CD4-positive, alpha-beta memory T cell (primary cell): Measurements from ENCODE around the gene UNC119. TPM values are rescaled to one million over a fixed set of nuclear protein-coding genes. Genes with fewer than 3 reads are reported as not detected.

ENCODE experiments used
- CTCF ChIA-PET: fragments of 350-600 bp; sonication (Branson Sonifier 250); formaldehyde crosslinking; loops from one replicate; lab custom pipeline; 2021; ENCODE audit warnings: inconsistent platforms; ENCODE audit not compliant: partially characterized antibody; lab: Charles Lee
- POLR2A ChIA-PET: fragments of 350-600 bp; sonication (Branson Sonifier 250); formaldehyde crosslinking; loops from one replicate; lab custom pipeline; 2021; ENCODE audit not compliant: partially characterized antibody; lab: Charles Lee
- DNase-seq, 5 donors: peaks; one replicate each; pipeline versions ENCODE4 v3.0.0 to v3.0.0-alpha.2; 2020 to 2022; ENCODE audit warnings: mixed read lengths in 1 of 5
- H3K27ac ChIP-seq: one replicate; pipeline ENCODE4 v1.7.0; 2013; ENCODE audit warnings: low read depth, low read length
- H3K27me3 ChIP-seq: 2 replicates; pipeline ENCODE4 v1.7.0; 2013; ENCODE audit warnings: mild to moderate bottlenecking, low read length, moderate library complexity; ENCODE audit not compliant: insufficient read depth
- H3K36me3 ChIP-seq: 2 replicates; pipeline ENCODE4 v1.7.0; 2013; ENCODE audit warnings: mild to moderate bottlenecking, low read length, moderate library complexity; ENCODE audit not compliant: insufficient read depth
- H3K4me1 ChIP-seq: 2 replicates; pipeline ENCODE4 v1.7.0; 2013; ENCODE audit warnings: mild to moderate bottlenecking, low read length, moderate library complexity; ENCODE audit not compliant: insufficient read depth
- H3K4me3 ChIP-seq, 2 donors: one replicate each; pipeline ENCODE4 v1.7.0; 2013; ENCODE audit warnings: low read length in 2 of 2, mild to moderate bottlenecking in 1 of 2
- H3K9me3 ChIP-seq, 2 donors: one replicate each; pipeline ENCODE4 v1.7.0; 2013; ENCODE audit warnings: low read length in 2 of 2, control low read depth in 1 of 2; ENCODE audit not compliant: control insufficient read depth in 1 of 2
- H3K27ac Mint-ChIP-seq, 7 donors: one replicate each; pipeline ENCODE4 v1.8.0; 2020 to 2021; ENCODE audit warnings: mixed read lengths in 7 of 7, mild to moderate bottlenecking in 6 of 7, inconsistent platforms in 3 of 7, moderate library complexity in 3 of 7
- H3K27me3 Mint-ChIP-seq, 2 donors: one replicate each; pipeline ENCODE4 v1.8.0; 2020 to 2021; ENCODE audit warnings: mixed read lengths in 2 of 2
- H3K36me3 Mint-ChIP-seq, 2 donors: one replicate each; pipeline ENCODE4 v1.8.0; 2020 to 2021; ENCODE audit warnings: mixed read lengths in 2 of 2, inconsistent platforms in 1 of 2, mild to moderate bottlenecking in 1 of 2
- H3K4me1 Mint-ChIP-seq, 4 donors: one replicate each; pipeline ENCODE4 v1.8.0; 2020 to 2021; ENCODE audit warnings: mixed read lengths in 4 of 4, mild to moderate bottlenecking in 1 of 4
- H3K4me3 Mint-ChIP-seq, 8 donors: one replicate each; pipeline ENCODE4 v1.8.0; 2020 to 2021; ENCODE audit warnings: mixed read lengths in 8 of 8, mild to moderate bottlenecking in 7 of 8, moderate library complexity in 6 of 8, inconsistent platforms in 3 of 8
- H3K9me3 Mint-ChIP-seq, 8 donors: one replicate each; pipeline ENCODE4 v1.8.0; 2020 to 2021; ENCODE audit warnings: mixed read lengths in 8 of 8, mild to moderate bottlenecking in 5 of 8, inconsistent platforms in 3 of 8, moderate library complexity in 1 of 8
- intact Hi-C: fragments of 100-400 bp; cut with micrococcal nuclease; formaldehyde crosslinking; loops from one replicate; pipeline ENCODE4 v1.15.1; 2023
- polyA plus RNA-seq, 2 donors: library from polyadenylated mRNA; unstranded; fragments of 300-500 nt; fragmentation: Illumina TruSeq; gene quantifications; one replicate each; pipeline ENCODE4 v1.2.3, GENCODE V29; 2021
- total RNA-seq, 2 experiments: library from RNA; stranded (reverse); gene quantifications; one replicate each; pipeline ENCODE4 v1.2.3, GENCODE V29; 2021

The UNC119 gene
- total and polyA plus RNA-seq, 4 experiments from 2014 or later = 31.8 to 44.0 (median 39.2) TPM

DNA sequence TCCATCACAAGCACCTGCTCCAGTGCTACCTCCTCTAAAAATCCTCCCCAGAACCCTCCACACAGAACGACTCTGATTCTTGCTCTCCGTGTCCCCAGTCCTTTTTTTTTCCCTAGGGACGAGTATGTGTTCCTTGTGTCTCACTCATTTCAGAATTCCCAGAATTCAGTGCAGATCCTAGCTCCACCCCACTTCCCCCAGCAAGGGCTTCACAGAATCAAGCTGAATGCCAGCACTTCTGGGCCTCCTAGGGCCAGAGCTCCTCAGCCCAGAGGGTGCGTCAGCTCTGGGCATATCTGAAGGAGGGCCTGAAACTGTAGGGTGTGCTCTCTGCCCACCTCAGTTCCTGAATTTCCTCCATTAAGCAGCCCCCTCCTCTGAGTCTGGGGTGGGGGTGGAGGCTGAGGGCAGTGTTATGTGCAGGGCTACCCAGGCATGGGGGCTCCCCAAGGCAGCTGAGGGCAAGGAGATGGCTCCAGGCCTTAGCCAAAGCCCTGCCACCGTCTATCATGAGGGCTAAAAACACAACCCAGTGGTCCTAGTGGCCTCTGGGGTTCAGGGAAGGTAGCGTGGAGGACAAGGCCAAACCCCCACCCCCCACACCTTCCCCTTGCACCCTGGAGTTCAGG lies 6.5 kb downstream of the UNC119 start:
- no peak overlapping the region for H3K4me3 Mint-ChIP-seq
- H3K9me3 ChIP-seq = no peaks in the 10 kb centered on the region
- peaks cover 30 to 41% (median 33%) of the 10 kb centered on the region in 4 donors for H3K4me1 Mint-ChIP-seq
- POLR2A ChIA-PET = interaction anchor here (5.9 kb wide), 1 partner anchor 25 kb away, joined by 48 read pairs; the partner anchor contains the start of gene PIGS
- CTCF ChIA-PET = interaction anchor here (0.6 to 0.7 kb wide), 2 partner anchors 23 to 67 kb away, joined by 3 read pairs; no protein-coding TSS in a partner anchor
- no peaks in the 10 kb centered on the region for H3K27me3 Mint-ChIP-seq
- H3K4me3 ChIP-seq = no peak overlapping the region
- intact Hi-C loops = no loop called here
- peaks cover 4 to 6% of the 10 kb centered on the region in 2 donors for H3K36me3 Mint-ChIP-seq
- no peak for DNase-seq
- peaks cover 32% of the 10 kb centered on the region for H3K4me1 ChIP-seq
- peak overlapping the region in 4 of 7 donors; percentile 39 to 74 (median 46) for H3K27ac Mint-ChIP-seq
- peaks cover 10% of the 10 kb centered on the region for H3K36me3 ChIP-seq
- H3K9me3 Mint-ChIP-seq = no peaks in the 10 kb centered on the region
- H3K27ac ChIP-seq = no peak overlapping the region
- H3K27me3 ChIP-seq = no peaks in the 10 kb centered on the region

DNA sequence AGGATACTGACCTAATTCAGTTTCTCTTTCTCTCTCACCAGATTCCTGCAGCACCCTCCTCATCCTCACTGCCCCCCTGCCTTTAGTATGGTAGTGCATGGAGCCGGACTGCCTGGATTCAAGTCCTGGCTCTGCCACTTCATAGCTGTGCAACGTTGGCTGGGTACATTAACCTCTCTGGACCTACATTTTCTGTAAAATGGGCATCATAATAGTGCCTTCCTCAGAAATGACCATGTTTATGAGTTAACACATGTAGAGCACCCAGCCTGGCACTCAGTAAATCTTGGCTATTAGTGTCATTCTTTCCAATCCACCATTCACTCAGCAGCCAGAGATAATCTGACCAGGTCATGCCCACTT lies 7.3 kb downstream of the UNC119 start:
- ChIA-PET POLR2A (no interaction called here), CTCF (interaction anchor here (0.6 kb wide), 1 partner anchor 24 kb away, joined by 3 read pairs; no protein-coding TSS in a partner anchor)
- H3K9me3 Mint-ChIP-seq = no peaks in the 10 kb centered on the region
- peaks cover 23 to 33% (median 26%) of the 10 kb centered on the region in 4 donors for H3K4me1 Mint-ChIP-seq
- H3K4me1 ChIP-seq = peaks cover 24% of the 10 kb centered on the region
- H3K9me3 ChIP-seq = no peaks in the 10 kb centered on the region
- H3K36me3 Mint-ChIP-seq = peaks cover 4 to 6% of the 10 kb centered on the region in 2 donors
- H3K27ac ChIP-seq = no peak overlapping the region
- intact Hi-C loops = no loop called here
- no peak for DNase-seq
- no peak overlapping the region for H3K4me3 ChIP-seq
- peak overlapping the region in 5 of 7 donors; percentile 3 to 88 (median 42) for H3K27ac Mint-ChIP-seq
- H3K27me3 ChIP-seq = no peaks in the 10 kb centered on the region
- H3K4me3 Mint-ChIP-seq = no peak overlapping the region
- peaks cover 10% of the 10 kb centered on the region for H3K36me3 ChIP-seq
- no peaks in the 10 kb centered on the region for H3K27me3 Mint-ChIP-seq

DNA sequence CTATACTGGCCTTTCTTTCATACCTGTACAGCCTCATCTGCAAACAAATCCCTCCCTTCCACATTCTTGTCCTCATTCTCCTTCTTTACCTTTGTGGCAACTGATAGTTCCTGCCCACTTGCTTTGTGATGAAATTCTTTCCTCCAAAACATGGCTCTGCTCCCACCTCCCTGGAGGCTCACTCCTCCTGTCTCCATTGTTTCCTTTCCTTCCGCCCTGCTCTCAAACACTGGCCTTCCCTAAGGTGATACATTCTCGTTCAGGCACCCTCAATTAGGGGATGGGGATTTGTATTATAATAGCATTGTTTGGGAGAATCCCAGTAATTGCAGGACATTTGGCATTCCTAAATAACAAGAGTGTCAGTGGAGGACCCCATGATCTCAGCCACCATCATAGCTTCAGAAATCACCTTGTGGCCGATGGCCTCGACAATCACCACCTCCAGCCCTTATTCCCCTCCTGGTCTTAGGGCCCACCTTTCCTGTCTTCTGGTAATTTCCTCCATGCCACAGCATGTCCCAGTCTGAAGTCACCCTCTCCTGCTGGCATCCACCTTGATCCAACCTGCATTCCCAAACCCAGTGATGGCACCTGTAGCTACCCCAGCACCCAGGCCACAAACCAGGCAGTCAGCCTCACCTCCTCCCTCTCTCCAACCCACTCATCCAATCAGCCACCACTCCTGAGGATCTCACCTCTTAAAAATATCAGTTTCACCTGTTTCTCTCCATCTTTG lies 7.9 kb downstream of the UNC119 start:
- Mint-ChIP-seq H3K27ac (peak overlapping the region in 3 of 7 donors; percentile 3 to 88 (median 42)), H3K9me3 (no peaks in the 10 kb centered on the region), H3K4me3 (no peak overlapping the region), H3K4me1 (peaks cover 18 to 28% (median 20%) of the 10 kb centered on the region in 4 donors), H3K36me3 (peaks cover 4% of the 10 kb centered on the region in 2 donors), H3K27me3 (no peaks in the 10 kb centered on the region)
- no peaks in the 10 kb centered on the region for H3K9me3 ChIP-seq
- no peak for DNase-seq
- CTCF ChIA-PET = no interaction called here
- no peak overlapping the region for H3K4me3 ChIP-seq
- intact Hi-C loops = loop anchor here (5.0 kb wide), 1 partner anchor 312 kb away; no protein-coding TSS in a partner anchor
- POLR2A ChIA-PET = no interaction called here
- no peaks in the 10 kb centered on the region for H3K27me3 ChIP-seq
- no peak overlapping the region for H3K27ac ChIP-seq
- peaks cover 18% of the 10 kb centered on the region for H3K4me1 ChIP-seq
- H3K36me3 ChIP-seq = peaks cover 10% of the 10 kb centered on the region

DNA sequence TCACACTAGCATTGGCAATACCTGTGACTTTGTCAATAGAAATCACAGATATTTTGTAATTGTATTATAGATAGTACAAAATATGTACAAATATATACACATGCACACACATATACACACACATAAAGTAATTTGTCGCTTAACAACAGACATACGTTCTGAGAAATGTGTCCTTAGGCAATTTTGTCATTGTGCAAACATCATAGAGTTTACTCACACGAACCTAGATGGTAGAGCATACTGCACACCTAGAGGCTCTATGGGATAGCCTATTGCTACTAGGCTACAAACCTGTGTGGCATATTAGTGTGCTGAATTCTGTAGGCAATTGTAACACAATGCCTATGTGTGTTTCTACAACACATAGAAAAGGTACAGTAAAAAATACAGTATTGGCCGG lies 11.0 kb downstream of the UNC119 start:
- intact Hi-C loops = loop anchor here (2.0 to 5.0 kb wide), 2 partner anchors 47 to 309 kb away; no protein-coding TSS in a partner anchor

DNA sequence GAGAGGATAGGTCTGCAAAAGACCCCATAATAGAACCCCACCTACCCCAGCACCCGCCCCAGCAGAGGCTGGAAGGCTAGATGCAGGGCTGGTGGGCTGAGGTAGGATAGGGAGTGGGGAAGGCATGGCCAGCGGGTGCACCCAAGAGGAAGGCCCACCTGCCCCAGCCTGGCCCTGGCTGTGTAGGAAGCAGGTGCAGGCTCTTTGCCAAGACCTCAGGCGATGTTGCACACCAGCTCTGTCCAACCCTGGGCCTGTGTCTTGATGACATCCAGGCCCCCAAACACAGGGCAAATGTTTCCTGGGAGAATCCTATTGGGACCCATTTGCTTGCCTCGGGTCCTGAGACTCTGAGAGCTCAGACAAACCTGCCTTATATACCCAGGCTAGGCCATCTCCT lies 12.2 kb downstream of the UNC119 start:
- Histone ChIP-seq H3K4me1 (no peaks in the 10 kb centered on the region), H3K27ac (no peak overlapping the region), H3K36me3 (no peaks in the 10 kb centered on the region), H3K9me3 (no peaks in the 10 kb centered on the region), H3K27me3 (no peaks in the 10 kb centered on the region), H3K4me3 (no peak overlapping the region)
- Mint-ChIP-seq H3K36me3 (no peaks in the 10 kb centered on the region), H3K9me3 (no peaks in the 10 kb centered on the region), H3K4me1 (peaks cover 0 to 2% (median 0%) of the 10 kb centered on the region in 4 donors), H3K27me3 (no peaks in the 10 kb centered on the region), H3K4me3 (no peak overlapping the region), H3K27ac (peak overlapping the region in 3 of 7 donors; percentile 52 to 70 (median 60))
- intact Hi-C loops = loop anchor here (2.0 to 5.0 kb wide), 2 partner anchors 45 to 308 kb away; no protein-coding TSS in a partner anchor
- POLR2A ChIA-PET = no interaction called here
- DNase-seq = no peak
- CTCF ChIA-PET = interaction anchor here (0.7 to 1.7 kb wide), 9 partner anchors 8 to 734 kb away, joined by 3 to 9 read pairs (median 3); partner anchors contain the start of gene PIGS

More for the DNA sequence above, 11.0 kb downstream of the UNC119 start:
- CTCF ChIA-PET = interaction anchor here (0.8 to 1.7 kb wide), 3 partner anchors 30 to 70 kb away, joined by 3 to 9 read pairs (median 5); partner anchors contain the start of gene PIGS
- Histone ChIP-seq H3K4me3 (no peak overlapping the region), H3K36me3 (peaks cover 1% of the 10 kb centered on the region), H3K9me3 (no peaks in the 10 kb centered on the region), H3K27me3 (no peaks in the 10 kb centered on the region), H3K4me1 (no peaks in the 10 kb centered on the region), H3K27ac (no peak overlapping the region)
- POLR2A ChIA-PET = no interaction called here
- H3K36me3 Mint-ChIP-seq = peaks cover 0 to 4% of the 10 kb centered on the region in 2 donors
- DNase-seq = no peak
- peaks cover 0 to 6% (median 2%) of the 10 kb centered on the region in 4 donors for H3K4me1 Mint-ChIP-seq
- H3K27me3 Mint-ChIP-seq = no peaks in the 10 kb centered on the region
- H3K27ac Mint-ChIP-seq = no peak overlapping the region
- H3K4me3 Mint-ChIP-seq = no peak overlapping the region
- H3K9me3 Mint-ChIP-seq = no peaks in the 10 kb centered on the region

DNA sequence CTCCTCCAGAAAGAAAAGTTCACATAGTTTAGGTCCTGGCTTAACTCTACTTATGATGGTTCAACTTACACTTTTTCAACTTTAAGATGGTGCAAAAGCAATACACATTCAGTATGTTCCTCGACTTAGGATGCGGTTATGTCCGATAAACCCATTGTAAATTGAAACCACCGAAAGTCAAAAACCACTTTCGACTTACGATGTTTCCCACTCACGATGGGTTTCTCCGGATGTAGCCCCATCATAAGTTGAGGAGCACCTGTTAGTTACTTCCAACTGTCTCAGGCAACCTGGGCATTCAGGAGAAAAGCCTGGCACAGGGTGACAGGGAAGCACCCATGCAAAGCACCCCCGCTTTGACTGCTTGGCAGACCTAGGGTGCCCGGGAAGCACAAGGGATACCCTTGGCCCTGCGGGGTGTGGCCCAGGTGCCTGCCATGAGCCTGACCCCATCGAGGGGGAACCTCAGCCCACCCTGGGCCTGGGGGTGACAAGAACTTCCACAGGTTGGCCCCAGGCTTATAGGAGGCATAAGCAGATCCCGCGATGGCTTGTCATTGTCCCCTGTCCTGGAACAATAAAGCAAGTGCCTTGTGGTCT lies 14.0 kb downstream of the UNC119 start:
- H3K9me3 Mint-ChIP-seq = no peaks in the 10 kb centered on the region

More for the DNA sequence above, 14.0 kb downstream of the UNC119 start:
- intact Hi-C loops = no loop called here
- no peaks in the 10 kb centered on the region for H3K27me3 ChIP-seq
- no peaks in the 10 kb centered on the region for H3K36me3 ChIP-seq
- Mint-ChIP-seq H3K4me3 (no peak overlapping the region), H3K36me3 (no peaks in the 10 kb centered on the region), H3K27ac (no peak overlapping the region), H3K4me1 (no peaks in the 10 kb centered on the region), H3K27me3 (peaks cover 0 to 3% of the 10 kb centered on the region in 2 donors)
- no peaks in the 10 kb centered on the region for H3K9me3 ChIP-seq
- POLR2A ChIA-PET = interaction anchor here (1.0 kb wide), 1 partner anchor 33 kb away, joined by 3 read pairs; the partner anchor contains the start of gene PIGS
- no peak overlapping the region for H3K27ac ChIP-seq
- no peak for DNase-seq
- CTCF ChIA-PET = interaction anchor here (0.7 to 1.8 kb wide), 3 partner anchors 9 to 1205 kb away, joined by 3 to 11 read pairs (median 3); no protein-coding TSS in a partner anchor
- no peak overlapping the region for H3K4me3 ChIP-seq
- H3K4me1 ChIP-seq = no peaks in the 10 kb centered on the region
